ENCODE measurements around the gene DCP1B.

DNA sequence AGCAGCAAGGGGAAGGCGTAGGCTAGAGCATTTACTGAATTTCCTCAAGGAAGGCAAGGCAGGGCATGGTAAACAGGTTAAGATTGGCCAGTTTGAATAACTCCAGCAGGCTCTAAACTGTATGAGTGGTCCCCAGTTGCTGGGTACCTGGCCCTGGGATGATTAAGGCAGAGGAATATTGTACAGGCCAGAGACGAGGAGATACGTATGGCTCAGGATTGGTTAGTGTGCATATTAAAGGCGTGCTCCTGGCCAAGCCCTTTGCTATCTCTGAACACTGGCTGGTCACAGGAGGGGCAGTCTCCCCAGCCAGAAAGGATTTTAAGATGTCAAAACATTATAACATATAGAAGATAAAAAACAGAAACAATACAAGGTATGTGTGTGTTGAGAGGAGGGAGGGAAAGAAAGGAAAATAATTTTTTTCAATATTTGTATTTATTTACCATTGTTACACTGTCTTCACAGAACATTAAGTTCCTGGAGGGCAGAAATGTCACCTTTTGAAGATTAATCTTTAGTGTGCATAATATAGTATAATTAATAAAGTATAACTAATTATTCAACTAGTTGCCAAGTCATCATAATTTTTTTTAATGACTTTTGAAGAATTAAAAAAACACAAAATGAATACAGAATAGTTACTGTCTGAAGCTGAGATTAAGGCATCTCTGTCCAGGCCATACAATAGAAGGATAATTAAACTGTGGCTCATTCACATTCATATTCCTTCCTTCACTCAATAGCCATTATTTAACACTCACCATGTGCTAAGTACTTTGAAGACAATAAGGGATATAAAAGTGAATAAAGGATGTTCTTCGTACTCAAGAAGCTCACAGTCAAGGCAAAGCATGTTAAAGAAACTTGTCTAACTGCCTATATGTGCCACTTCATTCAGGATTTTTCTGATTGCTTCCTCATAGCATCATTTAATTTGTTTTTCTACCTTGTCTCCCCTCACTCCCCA, 41.9 kb downstream of the DCP1B start:
- no peak for TF ChIP-seq GATA2 (IDR thresholded peaks at IDR 0.05; ENCODE audit: low read depth, low read length)
- TF ChIP-seq GATA3 (IDR thresholded peaks at IDR 0.05; ENCODE audit: low read depth, low read length) = no peak

Measured in SH-SY5Y (cell line).